ENCODE data around the gene METTL16. TPM values are rescaled to one million over a fixed set of nuclear protein-coding genes. Genes with fewer than 3 reads are reported as not detected.

Gene METTL16
- total RNA-seq, 2 donors from 2014 or later, result 16.4 to 17.9 TPM

GRCh38 chr17:2372681-2373080, 139.0 kb downstream of the METTL16 start:
- no peak for TF ChIP-seq CTCF (IDR thresholded peaks at IDR 0.05)
- Histone ChIP-seq H3K27ac (no peak overlapping the region), H3K4me1 (peaks cover 0 to 25% of the 10 kb centered on the region in 2 donors), H3K9me3 (no peaks in the 10 kb centered on the region), H3K4me3 (no peak overlapping the region), H3K36me3 (peaks cover 28% of the 10 kb centered on the region), H3K27me3 (no peaks in the 10 kb centered on the region)
- DNase-seq (ENCODE audit: low spot score), result no peak

- Histone ChIP-seq H3K4me1 (peaks cover 0 to 28% of the 10 kb centered on the region in 2 donors), H3K9me3 (no peaks in the 10 kb centered on the region), H3K27me3 (no peaks in the 10 kb centered on the region), H3K27ac (no peak overlapping the region), H3K36me3 (peaks cover 26% of the 10 kb centered on the region), H3K4me3 (no peak overlapping the region)
- TF ChIP-seq CTCF (IDR thresholded peaks at IDR 0.05), result no peak
- DNase-seq (ENCODE audit: low spot score), result no peak
Measured at GRCh38 chr17:2372180-2372579, 139.5 kb downstream of the METTL16 start.

GRCh38 chr17:2371183-2372130, 140.2 kb downstream of the METTL16 start:
- H3K27ac ChIP-seq, result no peak overlapping the region
- no peak overlapping the region for H3K4me3 ChIP-seq
- no peak for TF ChIP-seq CTCF (IDR thresholded peaks at IDR 0.05)
- H3K27me3 ChIP-seq, result no peaks in the 10 kb centered on the region
- peaks cover 0 to 28% of the 10 kb centered on the region in 2 donors for H3K4me1 ChIP-seq
- peaks cover 22% of the 10 kb centered on the region for H3K36me3 ChIP-seq
- DNase-seq (ENCODE audit: low spot score), result no peak
- no peaks in the 10 kb centered on the region for H3K9me3 ChIP-seq

- Histone ChIP-seq H3K4me3 (no peak overlapping the region), H3K9me3 (no peaks in the 10 kb centered on the region), H3K27me3 (no peaks in the 10 kb centered on the region), H3K4me1 (peaks cover 0 to 28% of the 10 kb centered on the region in 2 donors), H3K36me3 (peaks cover 17% of the 10 kb centered on the region), H3K27ac (no peak overlapping the region)
- no peak for TF ChIP-seq CTCF (IDR thresholded peaks at IDR 0.05)
- no peak for DNase-seq (ENCODE audit: low spot score)
Measured at GRCh38 chr17:2370211-2370589, 141.5 kb downstream of the METTL16 start.

GRCh38 chr17:2369551-2370210, 142.0 kb downstream of the METTL16 start:
- Histone ChIP-seq H3K27ac (no peak overlapping the region), H3K36me3 (peaks cover 17% of the 10 kb centered on the region), H3K27me3 (no peaks in the 10 kb centered on the region), H3K4me3 (no peak overlapping the region), H3K4me1 (peaks cover 0 to 30% of the 10 kb centered on the region in 2 donors), H3K9me3 (no peaks in the 10 kb centered on the region)
- DNase-seq (ENCODE audit: low spot score), result no peak
- no peak for TF ChIP-seq CTCF (IDR thresholded peaks at IDR 0.05)

Data from right atrium auricular region (tissue), 2 donors.